PC-3 (cell line): Measurements from ENCODE around the gene PLXNA1. TPM values are rescaled to one million over a fixed set of nuclear protein-coding genes. Genes with fewer than 3 reads are reported as not detected.

ENCODE experiments used
- ATAC-seq: fragments of 200-7000 bp; cut with Tn5 transposase; 2 replicates; pipeline ENCODE4 v1.9.1; 2020; ENCODE audit warnings: mild to moderate bottlenecking, moderate library complexity
- BruUV-seq: library from RNA; stranded (reverse); fragments of 400-500 nt; replicated peaks from 2 replicates; lab custom pipeline; 2021; lab: Mats Ljungman, UMichigan
- CTCF ChIA-PET: fragments of 300-600 bp; sonication (Branson Sonifier 250); formaldehyde crosslinking; loops from one replicate; lab custom pipeline; 2022; ENCODE audit warnings: antibody characterized with exemption; lab: Charles Lee
- POLR2A ChIA-PET: fragments of 300-600 bp; sonication (Branson Sonifier 250); formaldehyde crosslinking; loops from one replicate; lab custom pipeline; 2022; ENCODE audit warnings: antibody characterized with exemption; ENCODE audit not compliant: unreplicated experiment; lab: Charles Lee
- DNase-seq: peaks from one replicate; pipeline ENCODE4 v3.0.0-alpha.2; 2015
- H2AFZ ChIP-seq: fragments of 300-600 bp; sonication (generic); 2 replicates; pipeline ENCODE4 v1.6.0; 2016; ENCODE audit warnings: antibody characterized with exemption, low read length
- H3F3A ChIP-seq: fragments of 300-600 bp; sonication (generic); one replicate; pipeline ENCODE4 v1.6.0; 2017; ENCODE audit warnings: antibody characterized with exemption, low read length, control low read depth, mild to moderate bottlenecking; ENCODE audit not compliant: unreplicated experiment
- H3K27ac ChIP-seq: fragments of 300-600 bp; sonication (generic); 2 replicates; pipeline ENCODE4 v1.5.1; 2016; ENCODE audit warnings: mild to moderate bottlenecking, low read length
- H3K27me3 ChIP-seq: fragments of 300-600 bp; sonication (generic); 2 replicates; pipeline ENCODE4 v1.6.1; 2016; ENCODE audit warnings: low read length, mixed read lengths
- H3K36me3 ChIP-seq: fragments of 300-600 bp; sonication (generic); 2 replicates; pipeline ENCODE4 v1.6.1; 2016; ENCODE audit warnings: low read depth, mixed run types, low read length, mixed read lengths
- H3K4me1 ChIP-seq: fragments of 300-600 bp; sonication (generic); 2 replicates; pipeline ENCODE4 v1.5.1; 2016; ENCODE audit warnings: low read length; ENCODE audit not compliant: insufficient read depth
- H3K4me2 ChIP-seq: fragments of 300-600 bp; sonication (generic); 2 replicates; pipeline ENCODE4 v1.6.0; 2016; ENCODE audit warnings: low read length
- H3K4me3 ChIP-seq: fragments of 300-600 bp; sonication (generic); 2 replicates; pipeline ENCODE4 v1.5.1; 2016; ENCODE audit warnings: mild to moderate bottlenecking, low read length, mixed read lengths
- H3K79me2 ChIP-seq: fragments of 300-600 bp; sonication (generic); 2 replicates; pipeline ENCODE4 v1.6.1; 2017; ENCODE audit warnings: low read length, mixed read lengths
- H3K9ac ChIP-seq: fragments of 300-600 bp; sonication (generic); 2 replicates; pipeline ENCODE4 v1.6.0; 2016; ENCODE audit warnings: mild to moderate bottlenecking, low read length
- H3K9me2 ChIP-seq: fragments of 300-600 bp; sonication (generic); replicated peaks from 2 replicates; pipeline ENCODE4 v1.6.1; 2016; ENCODE audit warnings: mixed run types, low read length, mixed read lengths
- H3K9me3 ChIP-seq: fragments of 300-600 bp; sonication (generic); 2 replicates; pipeline ENCODE4 v1.6.1; 2016; ENCODE audit warnings: low read length, mixed read lengths
- H4K20me1 ChIP-seq: fragments of 300-600 bp; sonication (generic); 2 replicates; pipeline ENCODE4 v1.6.1; 2016; ENCODE audit warnings: low read length, mixed read lengths
- EZH2 ChIP-seq: fragments of 300-600 bp; sonication (generic); IDR thresholded peaks from one replicate; pipeline ENCODE4 v1.6.1; 2017; ENCODE audit warnings: antibody characterized with exemption, mild to moderate bottlenecking, low read length; ENCODE audit not compliant: unreplicated experiment
- EZH2phosphoT487 ChIP-seq: fragments of 300-600 bp; sonication (generic); IDR thresholded peaks from 2 replicates; pipeline ENCODE4 v1.6.1; 2018; ENCODE audit warnings: mild to moderate bottlenecking, antibody characterized with exemption, low read length, borderline replicate concordance
- intact Hi-C: fragments of 100-400 bp; cut with micrococcal nuclease; formaldehyde crosslinking; loops from 2 replicates; pipeline ENCODE4 v1.9.0; 2023
- total RNA-seq: library from RNA; depleted of rRNA; stranded (reverse); fragments of >200 nt; gene quantifications from 2 replicates; pipeline ENCODE4 v1.2.3, GENCODE V29; 2014
- TF ChIP-seq, protein P1 (sequence below): fragments of 300-600 bp; sonication (generic); conservative IDR thresholded peaks from 2 replicates; pipeline ENCODE4 v1.5.1; 2017; ENCODE audit warnings: antibody characterized with exemption, low read depth, mild to moderate bottlenecking, low read length

Gene PLXNA1
- total RNA-seq, 1 experiment from 2014 or later: 30.0 TPM

- intact Hi-C loops: no loop called here
- ChIA-PET POLR2A (no interaction called here), CTCF (no interaction called here)
- Histone ChIP-seq H2AFZ (no peak overlapping the region), H4K20me1 (peaks cover 14% of the 10 kb centered on the region; the same call in 1 of the 2 replicates), H3K27me3 (no peaks in the 10 kb centered on the region), H3K4me1 (no peaks in the 10 kb centered on the region), H3K9me2 (no peaks in the 10 kb centered on the region), H3F3A (no peaks in the 10 kb centered on the region), H3K4me3 (no peak overlapping the region), H3K9ac (no peak overlapping the region), H3K27ac (no peak overlapping the region), H3K9me3 (no peaks in the 10 kb centered on the region), H3K36me3 (no peaks in the 10 kb centered on the region), H3K79me2 (peaks cover 55% of the 10 kb centered on the region), H3K4me2 (no peak overlapping the region)
- no peak for ATAC-seq
- no peak for DNase-seq
- no peak for TF ChIP-seq EZH2phosphoT487
- no peak for TF ChIP-seq EZH2
- TF ChIP-seq, protein P1, sequence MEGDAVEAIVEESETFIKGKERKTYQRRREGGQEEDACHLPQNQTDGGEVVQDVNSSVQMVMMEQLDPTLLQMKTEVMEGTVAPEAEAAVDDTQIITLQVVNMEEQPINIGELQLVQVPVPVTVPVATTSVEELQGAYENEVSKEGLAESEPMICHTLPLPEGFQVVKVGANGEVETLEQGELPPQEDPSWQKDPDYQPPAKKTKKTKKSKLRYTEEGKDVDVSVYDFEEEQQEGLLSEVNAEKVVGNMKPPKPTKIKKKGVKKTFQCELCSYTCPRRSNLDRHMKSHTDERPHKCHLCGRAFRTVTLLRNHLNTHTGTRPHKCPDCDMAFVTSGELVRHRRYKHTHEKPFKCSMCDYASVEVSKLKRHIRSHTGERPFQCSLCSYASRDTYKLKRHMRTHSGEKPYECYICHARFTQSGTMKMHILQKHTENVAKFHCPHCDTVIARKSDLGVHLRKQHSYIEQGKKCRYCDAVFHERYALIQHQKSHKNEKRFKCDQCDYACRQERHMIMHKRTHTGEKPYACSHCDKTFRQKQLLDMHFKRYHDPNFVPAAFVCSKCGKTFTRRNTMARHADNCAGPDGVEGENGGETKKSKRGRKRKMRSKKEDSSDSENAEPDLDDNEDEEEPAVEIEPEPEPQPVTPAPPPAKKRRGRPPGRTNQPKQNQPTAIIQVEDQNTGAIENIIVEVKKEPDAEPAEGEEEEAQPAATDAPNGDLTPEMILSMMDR: no peak
- BruUV-seq: no TSS peak
Measured at GRCh38 chr3:126989316-126990023, 6.6 kb downstream of the PLXNA1 start.

DNA sequence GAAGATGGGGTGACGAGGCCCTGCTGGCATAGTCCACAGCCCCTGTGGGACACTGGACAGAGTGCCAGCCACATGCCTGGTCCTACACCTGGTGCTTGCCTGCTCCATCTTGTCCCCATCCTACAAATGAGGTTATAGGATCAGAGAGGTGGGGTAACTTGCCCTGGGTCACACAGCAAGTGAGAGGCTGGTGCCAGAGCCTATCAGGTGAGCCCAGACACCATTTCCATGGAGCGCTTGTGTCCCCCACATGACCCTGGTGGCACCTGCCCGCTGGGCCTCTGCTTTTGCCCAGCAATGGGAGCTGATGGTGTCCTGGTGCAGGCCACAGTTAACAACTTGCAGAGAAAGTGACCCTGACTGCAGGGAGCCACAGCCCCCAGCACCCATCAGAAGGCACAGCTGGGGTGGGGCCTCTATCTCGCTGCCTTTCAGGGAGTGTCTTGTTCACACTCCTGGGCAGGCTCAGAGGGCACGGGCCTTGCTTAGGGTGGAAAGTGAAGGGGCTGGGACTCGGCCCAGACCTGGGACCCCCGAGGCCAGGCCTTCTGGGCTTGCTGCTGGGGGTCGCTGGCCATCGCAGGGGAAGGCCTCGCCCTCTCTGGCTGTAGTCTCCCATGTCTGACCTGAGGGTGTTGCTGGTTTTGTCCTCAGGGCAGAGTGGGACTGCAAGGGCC, 7.2 kb downstream of the PLXNA1 start:
- Histone ChIP-seq H3K9ac (no peak overlapping the region), H3K36me3 (no peaks in the 10 kb centered on the region), H4K20me1 (peaks cover 10% of the 10 kb centered on the region; the same call in 1 of the 2 replicates), H3K9me3 (no peaks in the 10 kb centered on the region), H2AFZ (no peak overlapping the region), H3K79me2 (peaks cover 48% of the 10 kb centered on the region), H3F3A (no peaks in the 10 kb centered on the region), H3K4me1 (no peaks in the 10 kb centered on the region), H3K27ac (no peak overlapping the region), H3K9me2 (no peaks in the 10 kb centered on the region), H3K27me3 (no peaks in the 10 kb centered on the region), H3K4me3 (no peak overlapping the region), H3K4me2 (no peak overlapping the region)
- ChIA-PET POLR2A (no interaction called here), CTCF (no interaction called here)
- no TSS peak for BruUV-seq
- ATAC-seq (no peak), DNase-seq (no peak)
- intact Hi-C loops: no loop called here
- TF ChIP-seq EZH2 (no peak), EZH2phosphoT487 (no peak)
- TF ChIP-seq, protein P1: no peak

GRCh38 chr3:126990890-126991289, 8.0 kb downstream of the PLXNA1 start:
- Histone ChIP-seq H3K9ac (no peak overlapping the region), H3K4me3 (no peak overlapping the region), H4K20me1 (peaks cover 10% of the 10 kb centered on the region; the same call in 1 of the 2 replicates), H2AFZ (no peak overlapping the region), H3K4me2 (no peak overlapping the region), H3K27ac (no peak overlapping the region), H3K9me2 (no peaks in the 10 kb centered on the region), H3K36me3 (no peaks in the 10 kb centered on the region), H3K9me3 (no peaks in the 10 kb centered on the region), H3K27me3 (no peaks in the 10 kb centered on the region), H3K79me2 (peaks cover 41% of the 10 kb centered on the region), H3F3A (no peaks in the 10 kb centered on the region), H3K4me1 (no peaks in the 10 kb centered on the region)
- no peak for DNase-seq
- no TSS peak for BruUV-seq
- TF ChIP-seq, protein P1: no peak
- TF ChIP-seq EZH2 (no peak), EZH2phosphoT487 (no peak)
- ChIA-PET POLR2A (no interaction called here), CTCF (no interaction called here)
- intact Hi-C loops: no loop called here
- no peak for ATAC-seq
